GM19324 (cell line): ENCODE measurements around the gene ATG16L2.

ENCODE experiments used
- ATAC-seq: cut with Tn5 transposase; IDR thresholded peaks from one replicate; pipeline ENCODE4 v1.9.1; 2021; ENCODE audit warnings: mild to moderate bottlenecking, moderate library complexity; ENCODE audit not compliant: unreplicated experiment, low FRiP score

The ATG16L2 gene

GRCh38 chr11:72869831-72870230, 55.6 kb downstream of the ATG16L2 start:
- no peak for ATAC-seq

DNA sequence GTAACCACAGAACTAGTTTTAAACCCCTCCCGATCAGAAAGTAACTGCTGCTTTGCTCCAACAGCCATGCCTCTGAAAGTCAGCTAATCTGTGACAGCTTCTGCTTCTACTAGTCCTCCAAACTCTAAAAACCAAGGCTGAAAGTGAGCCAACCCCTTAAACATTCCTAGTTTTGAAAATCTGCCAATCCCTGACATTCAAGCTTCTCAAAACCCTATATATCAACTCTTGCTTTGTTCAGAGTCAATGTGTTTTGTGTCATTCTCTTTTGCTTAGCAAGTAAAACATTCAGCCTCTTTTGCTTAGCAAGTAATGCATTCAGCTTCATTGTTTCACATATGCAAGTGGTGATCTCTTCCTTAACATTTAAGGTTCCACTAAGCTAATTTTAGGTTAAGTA, 56.9 kb downstream of the ATG16L2 start:
- ATAC-seq = no peak

GRCh38 chr11:72872012-72872411, 57.8 kb downstream of the ATG16L2 start:
- no peak for ATAC-seq

DNA sequence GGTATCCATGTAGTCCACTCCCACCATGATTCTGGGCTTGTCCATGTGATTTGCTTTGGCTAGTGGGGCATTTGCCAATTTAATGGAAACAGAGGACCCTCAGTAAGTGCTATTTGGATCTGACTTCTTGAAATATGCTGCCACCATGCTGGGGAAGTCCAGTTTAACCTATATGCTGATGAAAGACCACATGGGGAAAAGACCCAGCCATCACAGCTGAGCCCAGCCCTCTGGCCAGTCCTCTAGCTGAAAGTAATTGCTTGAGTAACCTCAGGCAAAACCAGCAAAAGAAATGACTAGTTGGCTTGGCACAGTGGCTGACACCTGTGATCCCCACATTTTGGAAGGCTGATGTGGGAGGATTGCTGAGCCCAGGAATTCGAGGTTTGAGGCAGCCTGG, 61.5 kb downstream of the ATG16L2 start:
- no peak for ATAC-seq

DNA sequence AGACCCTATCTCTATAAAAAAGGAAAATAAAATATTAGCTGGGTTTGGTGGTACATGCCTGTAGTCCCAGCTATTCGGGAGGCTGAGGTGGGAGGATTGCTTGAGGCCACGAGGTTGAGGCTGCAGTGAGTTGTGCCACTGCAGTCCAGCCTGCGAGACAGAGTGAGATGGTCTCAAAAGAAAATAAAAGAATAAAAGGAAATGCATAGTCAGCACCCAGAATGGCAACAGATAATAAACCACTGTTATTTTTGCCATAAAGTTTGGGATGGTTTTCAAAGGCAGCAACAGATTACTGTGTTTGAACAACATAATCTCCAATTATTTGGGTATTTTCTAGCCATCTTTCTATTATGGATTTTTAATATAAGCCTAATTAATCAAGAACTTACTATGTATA, 61.9 kb downstream of the ATG16L2 start:
- no peak for ATAC-seq
